Activated CD8-positive, alpha-beta T cell treated with anti-CD3 and anti-CD28 coated beads for 36 hours (primary cell): ENCODE data around the gene TFRC. TPM values are rescaled to one million over a fixed set of nuclear protein-coding genes. Genes with fewer than 3 reads are reported as not detected.

Experiments used
- ATAC-seq: fragments of 200-7000 bp; cut with Tn5 transposase; one replicate; pipeline ENCODE4 v1.10.0; 2021; ENCODE audit warnings: mild to moderate bottlenecking, moderate library complexity
- CTCF ChIA-PET: fragments of 350-600 bp; sonication (Branson Sonifier 250); formaldehyde crosslinking; loops from one replicate; lab custom pipeline; 2021; ENCODE audit warnings: antibody characterized with exemption; lab: Charles Lee
- POLR2A ChIA-PET: fragments of 350-600 bp; sonication (Branson Sonifier 250); formaldehyde crosslinking; loops from one replicate; lab custom pipeline; 2021; ENCODE audit warnings: antibody characterized with exemption; lab: Charles Lee
- DNase-seq: peaks from one replicate; pipeline ENCODE4 v3.0.0-alpha.2; 2020
- H3K27ac Mint-ChIP-seq: one replicate; pipeline ENCODE4 v1.8.0; 2021; ENCODE audit warnings: mild to moderate bottlenecking, mixed read lengths
- H3K27me3 Mint-ChIP-seq: one replicate; pipeline ENCODE4 v1.8.0; 2021; ENCODE audit warnings: mixed read lengths
- H3K36me3 Mint-ChIP-seq: one replicate; pipeline ENCODE4 v1.8.0; 2021; ENCODE audit warnings: low read depth, mixed read lengths
- H3K4me1 Mint-ChIP-seq: one replicate; pipeline ENCODE4 v1.8.0; 2021; ENCODE audit warnings: low read depth, mixed read lengths
- H3K4me3 Mint-ChIP-seq: one replicate; pipeline ENCODE4 v1.8.0; 2021; ENCODE audit warnings: mild to moderate bottlenecking, moderate library complexity, mixed read lengths
- H3K9me3 Mint-ChIP-seq: one replicate; pipeline ENCODE4 v1.8.0; 2021; ENCODE audit warnings: mixed read lengths
- intact Hi-C: fragments of 100-400 bp; cut with micrococcal nuclease; formaldehyde crosslinking; loops from one replicate; pipeline ENCODE4 v1.10.0; 2022
- total RNA-seq, 2 experiments: library from RNA; stranded (reverse); gene quantifications; one replicate each; pipeline ENCODE4 v1.2.3, GENCODE V29; 2021
- TF ChIP-seq, protein P1 (sequence below): fragments of 200-600 bp; IDR thresholded peaks from one replicate; pipeline ENCODE4 v1.8.0; 2022; ENCODE audit warnings: antibody characterized with exemption, mild to moderate bottlenecking

Gene TFRC
- total RNA-seq, 2 experiments from 2014 or later, result 521 to 524 TPM

DNA sequence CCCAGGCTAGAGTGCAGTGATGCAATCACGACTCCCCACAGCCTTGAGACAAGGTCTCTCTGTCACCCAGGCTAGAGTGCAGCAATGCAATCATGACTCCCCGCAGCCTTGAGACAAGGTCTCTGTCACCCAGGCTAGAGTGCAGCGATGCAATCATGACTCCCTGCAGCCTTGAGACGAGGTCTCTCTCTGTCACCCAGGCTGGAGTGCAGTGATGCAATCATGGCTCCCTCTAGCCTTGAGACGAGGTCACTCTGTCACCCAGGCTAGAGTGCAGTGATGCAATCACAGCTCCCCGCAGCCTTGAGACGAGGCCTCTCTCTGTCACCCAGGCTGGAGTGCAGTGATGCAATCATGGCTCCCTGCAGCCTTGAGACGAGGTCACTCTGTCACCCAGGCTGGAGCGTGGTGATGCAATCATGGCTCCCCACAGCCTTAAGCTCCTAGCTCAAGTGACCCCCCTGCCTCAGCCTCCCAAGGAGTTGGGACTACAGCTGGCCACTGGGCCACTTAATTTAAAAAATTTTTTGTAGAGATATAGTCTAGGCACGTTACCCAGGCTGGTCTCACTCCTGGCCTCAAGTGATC is 26.1 kb downstream of the TFRC start:
- CTCF ChIA-PET, result interaction anchor here (5.9 kb wide), 1 partner anchor 16 kb away, joined by 37 read pairs; no protein-coding TSS in a partner anchor
- peak; percentile 49 for ATAC-seq
- peaks cover 82% of the 10 kb centered on the region for H3K36me3 Mint-ChIP-seq
- intact Hi-C loops, result no loop called here
- DNase-seq, result no peak
- POLR2A ChIA-PET, result interaction anchor here (0.6 to 0.8 kb wide), 4 partner anchors 9 to 169 kb away, joined by 3 to 4 read pairs (median 3); no protein-coding TSS in a partner anchor
- TF ChIP-seq, protein P1, sequence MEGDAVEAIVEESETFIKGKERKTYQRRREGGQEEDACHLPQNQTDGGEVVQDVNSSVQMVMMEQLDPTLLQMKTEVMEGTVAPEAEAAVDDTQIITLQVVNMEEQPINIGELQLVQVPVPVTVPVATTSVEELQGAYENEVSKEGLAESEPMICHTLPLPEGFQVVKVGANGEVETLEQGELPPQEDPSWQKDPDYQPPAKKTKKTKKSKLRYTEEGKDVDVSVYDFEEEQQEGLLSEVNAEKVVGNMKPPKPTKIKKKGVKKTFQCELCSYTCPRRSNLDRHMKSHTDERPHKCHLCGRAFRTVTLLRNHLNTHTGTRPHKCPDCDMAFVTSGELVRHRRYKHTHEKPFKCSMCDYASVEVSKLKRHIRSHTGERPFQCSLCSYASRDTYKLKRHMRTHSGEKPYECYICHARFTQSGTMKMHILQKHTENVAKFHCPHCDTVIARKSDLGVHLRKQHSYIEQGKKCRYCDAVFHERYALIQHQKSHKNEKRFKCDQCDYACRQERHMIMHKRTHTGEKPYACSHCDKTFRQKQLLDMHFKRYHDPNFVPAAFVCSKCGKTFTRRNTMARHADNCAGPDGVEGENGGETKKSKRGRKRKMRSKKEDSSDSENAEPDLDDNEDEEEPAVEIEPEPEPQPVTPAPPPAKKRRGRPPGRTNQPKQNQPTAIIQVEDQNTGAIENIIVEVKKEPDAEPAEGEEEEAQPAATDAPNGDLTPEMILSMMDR, result no peak
- H3K9me3 Mint-ChIP-seq, result no peaks in the 10 kb centered on the region
- H3K27me3 Mint-ChIP-seq, result no peaks in the 10 kb centered on the region
- no peak overlapping the region for H3K4me3 Mint-ChIP-seq
- peak overlapping the region; percentile 40 for H3K27ac Mint-ChIP-seq
- H3K4me1 Mint-ChIP-seq, result peaks cover 3% of the 10 kb centered on the region

DNA sequence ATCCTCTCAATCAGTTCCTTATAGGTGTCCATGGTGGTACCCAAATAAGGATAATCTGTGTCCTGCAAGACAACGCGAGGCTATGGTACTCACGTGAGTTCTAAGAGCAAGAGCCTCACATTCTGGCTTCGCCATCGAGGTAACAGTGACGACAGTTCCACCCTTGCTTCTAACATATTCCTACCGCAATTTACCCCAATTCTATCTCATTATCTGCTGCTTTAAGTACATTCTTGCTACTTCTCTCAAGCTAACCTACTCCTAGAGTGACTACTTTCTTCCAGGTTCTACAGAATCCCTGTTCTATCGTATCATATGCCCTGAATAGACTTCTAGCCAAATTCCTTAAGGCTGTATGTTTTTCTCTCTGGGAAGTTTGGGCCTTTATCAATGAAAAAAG is 26.6 kb downstream of the TFRC start:
- DNase-seq (no peak), ATAC-seq (no peak)
- no peaks in the 10 kb centered on the region for H3K9me3 Mint-ChIP-seq
- peak overlapping the region; percentile 40 for H3K27ac Mint-ChIP-seq
- ChIA-PET CTCF (interaction anchor here (1.3 kb wide), 1 partner anchor 18 kb away, joined by 8 read pairs; no protein-coding TSS in a partner anchor), POLR2A (interaction anchor here (0.6 to 0.8 kb wide), 4 partner anchors 8 to 16 kb away, joined by 3 to 4 read pairs (median 3); no protein-coding TSS in a partner anchor)
- peaks cover 79% of the 10 kb centered on the region for H3K36me3 Mint-ChIP-seq
- H3K4me1 Mint-ChIP-seq, result peaks cover 3% of the 10 kb centered on the region
- H3K27me3 Mint-ChIP-seq, result no peaks in the 10 kb centered on the region
- intact Hi-C loops, result no loop called here
- TF ChIP-seq, protein P1, result no peak
- no peak overlapping the region for H3K4me3 Mint-ChIP-seq

DNA sequence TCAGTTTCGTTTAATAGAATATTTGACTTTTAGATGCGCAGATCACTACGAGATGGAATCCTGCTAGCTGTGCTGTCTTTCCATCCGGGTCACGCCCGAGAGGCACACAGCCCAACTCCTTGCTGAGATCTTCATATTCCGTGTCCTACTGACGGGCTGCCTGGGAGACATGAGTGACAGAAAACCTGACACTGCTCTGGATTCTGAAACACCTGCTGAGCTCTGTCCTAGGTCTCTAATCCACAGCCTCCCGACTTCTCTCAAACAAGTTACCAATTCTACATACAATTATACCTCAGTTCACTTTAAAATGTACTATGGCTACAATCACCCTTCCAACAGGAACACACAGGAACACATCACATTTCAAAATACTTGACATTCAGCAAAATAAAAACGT is 27.2 kb downstream of the TFRC start:
- H3K27ac Mint-ChIP-seq, result peak overlapping the region; percentile 21
- TF ChIP-seq, protein P1, result no peak

DNA sequence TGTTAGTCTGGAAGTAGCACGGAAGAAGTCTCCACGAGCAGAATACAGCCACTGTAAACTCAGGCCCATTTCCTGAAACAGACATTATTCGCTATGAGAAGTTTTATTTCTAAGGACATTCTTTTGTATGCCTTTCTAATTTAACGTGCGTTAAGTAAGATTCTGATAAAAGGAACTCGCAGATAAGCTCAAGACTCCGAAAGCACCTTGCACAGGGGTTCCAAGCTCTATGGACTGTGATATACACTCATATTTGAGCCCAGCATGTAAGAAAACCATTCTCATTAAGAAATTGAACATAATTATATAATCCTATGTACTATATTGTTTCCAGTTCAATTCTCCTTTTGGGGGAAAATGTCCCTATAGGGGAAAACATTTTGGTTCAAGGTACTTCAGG is 28.4 kb downstream of the TFRC start:
- no peaks in the 10 kb centered on the region for H3K9me3 Mint-ChIP-seq
- ATAC-seq (no peak), DNase-seq (no peak)
- peaks cover 11% of the 10 kb centered on the region for H3K4me1 Mint-ChIP-seq
- H3K27me3 Mint-ChIP-seq, result no peaks in the 10 kb centered on the region
- CTCF ChIA-PET, result no interaction called here
- no peak overlapping the region for H3K4me3 Mint-ChIP-seq
- intact Hi-C loops, result no loop called here
- TF ChIP-seq, protein P1, result no peak
- H3K36me3 Mint-ChIP-seq, result peaks cover 83% of the 10 kb centered on the region
- POLR2A ChIA-PET, result interaction anchor here (1.1 kb wide), 1 partner anchor 20 kb away, joined by 3 read pairs; no protein-coding TSS in a partner anchor
- peak overlapping the region; percentile 57 for H3K27ac Mint-ChIP-seq

More for the DNA sequence above, 27.2 kb downstream of the TFRC start:
- ChIA-PET CTCF (interaction anchor here (1.3 kb wide), 1 partner anchor 19 kb away, joined by 8 read pairs; no protein-coding TSS in a partner anchor), POLR2A (interaction anchor here (0.6 kb wide), 1 partner anchor 9 kb away, joined by 3 read pairs; no protein-coding TSS in a partner anchor)
- Mint-ChIP-seq H3K4me3 (no peak overlapping the region), H3K4me1 (peaks cover 7% of the 10 kb centered on the region), H3K36me3 (peaks cover 78% of the 10 kb centered on the region), H3K27me3 (no peaks in the 10 kb centered on the region), H3K9me3 (no peaks in the 10 kb centered on the region)
- intact Hi-C loops, result no loop called here
- no peak for DNase-seq
- no peak for ATAC-seq
